DMS 273 treated with DMSO at 0.1 percent for 48 hours (cell line): ENCODE results near the gene APBA1.

Experiments
- DNase-seq: peaks from one replicate; lab custom pipeline; 2025; lab: John Stamatoyannopoulos, UW

The APBA1 gene

DNA sequence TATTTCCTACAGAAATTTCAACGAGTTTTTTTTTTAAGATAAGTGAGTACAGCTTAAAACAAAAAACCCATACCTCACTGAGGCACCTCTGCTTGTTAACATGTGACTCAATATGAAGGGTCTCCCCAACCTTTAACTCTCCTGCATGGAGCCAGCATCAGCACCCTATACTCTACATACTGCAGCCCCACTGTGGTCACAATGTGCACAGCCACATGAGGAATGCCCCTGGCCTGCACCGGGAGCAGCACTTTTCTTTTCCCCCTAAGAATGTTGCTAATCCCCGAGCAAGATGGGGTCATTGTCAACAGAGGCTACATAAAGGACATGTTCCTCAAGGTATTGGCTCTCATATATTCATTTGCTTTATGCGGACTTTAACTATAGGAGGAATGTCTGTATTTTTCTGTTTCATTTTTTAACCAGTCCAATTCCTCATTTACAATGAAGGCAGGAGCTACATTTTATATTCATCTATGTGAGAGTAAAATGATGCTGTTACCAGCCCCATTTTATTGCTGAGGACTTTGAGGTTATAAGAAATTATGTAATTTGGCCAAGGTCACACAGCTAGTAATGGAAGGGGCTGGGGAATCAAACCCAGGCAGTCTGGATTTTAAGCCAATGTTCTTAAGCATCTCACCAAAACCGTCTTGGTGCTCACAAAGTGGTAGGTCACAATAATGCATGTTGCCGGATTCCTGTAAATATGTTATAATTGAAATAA, 93.0 kb downstream of the APBA1 start:
- DNase-seq: no peak

DNA sequence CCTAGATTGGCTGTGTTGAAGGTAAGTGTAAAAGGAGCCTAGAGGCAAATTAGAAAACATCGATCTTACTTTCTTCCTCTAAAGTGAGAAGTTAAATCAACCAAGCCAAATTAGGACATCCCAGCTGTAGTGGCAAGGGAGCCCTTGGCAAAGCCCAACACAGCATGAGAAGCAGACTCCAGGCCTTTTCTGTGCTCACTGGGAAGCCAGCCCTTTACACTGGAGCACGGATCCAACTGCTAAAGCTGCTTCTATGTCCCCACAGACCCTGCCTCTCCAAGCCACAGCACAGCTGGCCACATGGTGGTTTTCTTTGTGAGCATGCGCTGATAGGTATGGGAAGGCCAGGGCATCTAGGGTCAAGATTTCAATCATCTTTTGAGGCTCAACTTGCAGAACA, 94.1 kb downstream of the APBA1 start:
- DNase-seq: no peak

DNA sequence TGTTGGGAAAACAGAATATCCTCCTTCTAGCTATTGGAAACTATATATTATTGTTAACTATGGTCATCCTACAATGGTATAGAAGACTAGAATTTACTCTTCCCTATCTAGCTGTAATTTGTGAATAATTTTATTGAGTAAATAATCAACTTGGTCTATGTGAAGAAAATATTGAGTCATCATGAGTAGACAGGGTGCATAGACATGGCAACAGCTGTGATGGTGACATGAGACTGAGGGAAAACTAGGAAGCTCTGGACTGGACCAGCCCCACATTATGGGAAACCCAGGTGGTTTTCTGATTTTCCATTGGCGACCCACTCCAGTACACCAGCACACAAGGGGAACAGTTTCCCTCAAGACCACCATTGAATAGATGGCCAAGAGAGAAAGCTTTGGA, 95.0 kb downstream of the APBA1 start:
- DNase-seq: no peak

DNA sequence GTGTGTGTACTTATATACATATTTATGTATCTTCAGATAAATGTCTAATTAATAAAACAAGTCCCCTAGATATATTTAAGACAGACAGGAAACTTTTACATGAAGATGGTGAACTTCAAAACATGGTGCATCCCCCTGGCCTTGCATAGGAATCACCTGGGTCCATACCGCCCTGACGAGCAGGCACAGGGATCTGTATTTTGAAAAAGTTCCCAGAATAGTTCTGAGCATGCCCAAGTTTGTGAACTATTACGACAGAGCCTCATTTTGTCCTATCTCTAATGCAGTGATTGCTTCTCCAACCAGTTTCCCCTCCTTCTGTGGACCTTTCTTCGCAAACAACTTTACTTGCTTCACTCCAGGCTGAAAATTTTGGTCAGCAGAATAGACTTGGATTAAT, 98.1 kb downstream of the APBA1 start:
- DNase-seq: no peak

DNA sequence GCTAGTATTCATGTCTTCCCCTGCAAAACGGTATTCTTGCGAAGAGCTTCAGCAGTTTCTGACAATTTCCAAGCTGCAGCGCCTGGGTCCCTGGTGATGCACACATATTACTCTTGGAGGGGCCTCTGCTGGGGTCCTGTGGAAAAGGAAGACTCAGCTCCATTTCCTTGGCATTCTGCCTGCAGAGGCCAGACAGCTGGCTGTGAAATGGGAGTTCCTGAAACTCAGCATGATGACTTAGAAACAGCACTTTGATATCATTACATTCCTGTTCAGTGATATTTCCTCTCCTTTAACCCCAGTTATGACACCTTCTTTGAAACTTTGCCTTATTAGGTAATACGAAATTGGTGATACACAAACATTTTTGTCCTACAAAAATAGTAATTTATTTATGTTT, 98.5 kb downstream of the APBA1 start:
- DNase-seq: no peak

DNA sequence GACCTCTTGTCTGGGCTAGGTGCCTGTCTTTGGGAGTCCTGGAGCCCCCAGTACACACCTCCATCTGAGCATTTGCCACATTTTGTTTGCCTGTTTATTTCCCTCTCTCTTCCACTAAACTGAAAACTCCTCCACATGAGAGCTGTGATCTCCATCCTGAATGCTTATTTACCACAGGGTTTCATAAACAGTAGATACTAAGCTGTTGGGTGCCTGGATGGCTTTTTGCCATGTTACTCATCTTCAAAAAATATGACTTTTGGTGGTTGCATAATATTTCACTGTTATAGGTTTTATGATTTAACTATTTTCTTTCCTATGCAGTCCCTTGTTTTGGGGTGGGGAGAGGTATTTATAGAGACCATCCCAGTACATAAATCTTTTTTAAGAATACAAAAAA, 99.6 kb downstream of the APBA1 start:
- DNase-seq: no peak

DNA sequence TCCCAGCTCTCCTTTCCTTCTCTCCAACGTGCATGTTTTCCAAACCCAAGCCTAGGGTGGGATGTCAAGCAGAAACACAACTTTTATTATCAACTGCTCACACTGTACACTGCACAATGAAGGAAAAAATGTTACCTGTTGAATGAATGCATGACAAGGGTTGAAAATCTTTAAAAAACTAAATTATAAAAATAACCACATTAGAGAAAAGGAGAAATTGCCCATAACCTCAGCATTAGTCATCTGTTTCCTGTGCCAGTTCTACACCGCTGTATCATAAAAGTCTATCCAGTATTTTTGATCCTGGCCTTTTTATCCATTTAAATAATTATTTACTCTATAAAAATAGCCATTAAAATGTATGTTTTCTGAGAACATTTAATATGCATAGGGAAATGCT, 101.1 kb downstream of the APBA1 start:
- DNase-seq: no peak

DNA sequence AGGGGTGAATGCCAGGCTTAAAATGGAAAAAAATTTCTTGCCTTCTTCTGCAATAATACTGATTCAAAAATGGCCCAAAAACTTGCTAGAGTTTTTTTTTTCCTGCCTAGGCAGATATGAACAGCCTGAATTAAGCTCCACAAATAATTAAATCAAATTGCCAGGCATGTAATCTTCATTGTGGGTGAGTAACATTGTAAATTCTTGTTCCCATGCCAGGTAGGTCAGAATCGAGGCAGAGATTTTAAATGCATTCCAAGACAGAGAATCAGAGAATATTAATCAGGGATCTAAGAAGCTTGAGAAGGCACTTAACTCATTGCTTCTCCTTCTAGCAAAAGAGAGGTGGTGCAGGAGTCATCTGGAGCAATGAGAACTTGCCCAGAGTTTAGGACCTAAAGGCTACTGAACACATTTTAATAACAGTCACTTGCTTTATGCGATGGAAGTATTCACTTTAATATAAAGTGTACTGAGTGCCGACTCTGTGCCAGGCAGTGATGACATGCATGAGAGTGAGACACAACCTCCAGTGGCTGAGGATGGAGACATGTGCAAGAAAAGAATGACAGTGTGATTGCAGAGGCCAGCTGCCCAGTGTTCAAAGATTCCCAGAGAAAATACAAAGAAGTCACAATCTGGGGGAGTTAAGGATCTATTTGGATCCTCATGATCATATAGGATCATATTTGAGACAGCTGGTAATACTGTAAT, 102.3 kb downstream of the APBA1 start:
- no peak for DNase-seq

DNA sequence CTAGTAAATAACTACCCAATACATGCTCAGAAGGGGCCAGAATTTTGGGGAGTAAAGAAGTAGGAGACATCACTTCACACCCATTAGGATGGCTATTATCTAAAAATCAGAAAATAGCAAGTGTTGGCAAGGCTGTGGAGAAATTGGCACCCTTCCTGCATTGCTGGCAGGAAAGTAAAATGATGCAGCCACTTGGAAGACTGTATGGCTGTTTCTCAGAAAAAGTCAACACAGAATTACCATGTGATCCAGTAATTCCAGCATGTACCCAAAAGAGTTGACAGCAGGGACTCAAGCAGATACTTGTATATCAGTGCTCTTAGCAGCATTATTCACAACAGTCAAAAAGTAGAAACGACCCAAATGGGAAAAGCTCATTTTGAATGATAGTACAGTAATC, 107.6 kb downstream of the APBA1 start:
- DNase-seq: no peak

DNA sequence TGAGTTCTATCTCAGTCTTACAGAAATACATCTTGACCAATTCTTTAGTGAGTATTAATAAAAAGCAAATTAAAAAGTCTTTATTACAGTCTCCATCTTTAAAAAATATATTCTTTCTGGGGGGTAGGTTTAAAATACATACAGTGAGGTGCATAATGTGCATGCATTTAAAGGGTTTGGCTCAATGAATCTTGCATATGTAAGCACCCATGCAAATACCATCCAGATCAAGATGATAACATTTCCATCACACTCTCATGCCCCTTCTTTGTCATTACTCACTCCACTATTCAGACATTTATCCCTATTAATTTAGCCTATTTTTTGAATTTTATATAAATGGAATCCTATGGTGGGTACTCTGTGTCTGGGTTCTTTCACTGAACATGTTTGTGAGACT, 113.0 kb downstream of the APBA1 start:
- DNase-seq: no peak

DNA sequence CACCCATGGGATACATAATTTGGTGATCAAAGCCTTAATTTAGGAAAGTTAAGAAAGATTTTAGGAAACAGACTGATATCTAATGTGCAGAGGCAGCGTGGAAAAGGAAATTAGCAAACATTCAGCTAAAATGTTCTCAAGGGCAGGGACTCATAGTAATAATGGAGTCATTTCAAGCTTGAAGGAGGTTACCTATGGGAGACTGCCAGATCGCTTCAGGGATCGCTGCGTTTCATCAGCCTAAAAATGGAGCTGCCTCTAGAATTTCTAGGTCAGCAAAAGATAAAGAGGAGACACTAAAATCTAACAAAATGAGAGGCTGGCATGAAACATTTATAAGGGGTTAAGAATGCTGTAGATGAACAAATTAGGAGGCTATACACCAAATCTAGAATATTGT, 115.5 kb downstream of the APBA1 start:
- no peak for DNase-seq

DNA sequence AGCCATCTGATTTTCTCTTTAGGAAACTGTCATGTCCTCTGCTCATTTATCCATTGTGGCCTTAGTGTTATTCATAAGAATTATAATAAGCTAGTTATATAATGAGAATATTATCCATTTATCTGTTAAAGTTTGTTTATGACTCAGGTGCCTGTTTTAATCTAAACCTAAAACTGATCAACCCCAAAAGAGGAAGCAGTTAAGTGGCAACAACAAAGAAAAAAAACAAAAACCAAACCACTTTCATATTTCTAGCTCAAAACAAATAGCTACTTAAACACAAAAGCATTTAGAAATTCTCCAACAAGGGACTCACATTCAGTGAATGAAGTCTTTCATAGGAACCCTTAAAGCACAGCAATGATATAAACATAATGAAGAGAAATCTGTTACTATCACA, 116.4 kb downstream of the APBA1 start:
- DNase-seq: no peak

DNA sequence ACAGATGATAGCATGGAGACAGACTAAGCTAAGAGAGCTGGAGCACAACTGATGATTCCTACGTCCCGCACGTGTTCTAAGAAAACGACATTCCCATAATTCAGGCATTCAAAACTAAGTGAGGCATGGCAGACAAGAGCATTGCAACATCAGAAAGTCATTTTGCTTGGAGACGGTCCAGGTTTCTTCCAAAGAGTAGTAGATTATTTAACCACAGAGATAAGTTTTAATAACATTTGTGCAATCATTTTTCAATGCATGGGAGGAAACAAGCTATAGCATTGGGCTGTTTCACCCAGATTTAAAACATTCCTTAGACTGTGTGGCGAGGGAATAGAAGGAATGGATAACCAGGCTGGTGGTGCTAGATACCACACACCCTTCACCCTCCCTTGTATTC, 117.2 kb downstream of the APBA1 start:
- DNase-seq: no peak

DNA sequence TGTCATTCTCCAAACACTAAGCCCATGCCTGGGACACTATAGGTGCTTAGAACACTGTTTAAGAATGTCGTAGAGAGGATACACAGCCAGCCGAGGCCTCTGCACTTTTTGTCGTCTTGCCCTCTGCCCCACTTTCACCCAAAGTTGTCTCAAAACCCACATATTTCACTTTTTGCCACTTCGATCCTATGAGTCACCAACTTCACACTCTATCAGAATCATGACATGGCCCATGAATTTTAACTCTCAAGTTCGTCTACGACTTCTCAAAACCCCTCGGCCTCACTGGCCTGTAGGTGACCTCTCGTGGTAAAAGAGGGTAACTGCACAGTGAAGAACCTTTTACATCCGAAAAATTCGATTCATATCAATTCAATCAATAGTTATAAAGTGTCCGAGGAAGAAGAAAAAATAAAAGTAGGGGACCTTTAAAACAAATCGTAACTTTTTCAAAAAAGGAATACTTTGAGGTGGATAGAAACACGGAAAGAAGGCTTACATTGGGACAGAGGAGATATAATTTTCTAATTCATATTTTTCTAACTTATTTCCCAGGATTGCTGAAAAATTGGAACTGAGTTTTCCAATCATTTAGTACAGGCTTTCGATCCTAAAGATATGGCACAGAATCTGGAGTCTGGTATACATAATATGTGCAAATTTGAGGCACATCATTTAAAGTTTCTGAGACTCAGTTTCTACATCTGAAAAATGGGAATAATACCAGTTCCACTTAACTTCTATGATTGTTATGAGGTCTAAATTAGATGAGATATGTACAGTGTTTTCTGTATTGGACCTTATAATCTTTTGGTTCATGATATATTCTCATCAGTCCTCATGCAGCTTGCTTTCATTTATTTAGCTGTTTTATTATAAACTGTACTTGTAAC, 122.6 kb downstream of the APBA1 start:
- no peak for DNase-seq

DNA sequence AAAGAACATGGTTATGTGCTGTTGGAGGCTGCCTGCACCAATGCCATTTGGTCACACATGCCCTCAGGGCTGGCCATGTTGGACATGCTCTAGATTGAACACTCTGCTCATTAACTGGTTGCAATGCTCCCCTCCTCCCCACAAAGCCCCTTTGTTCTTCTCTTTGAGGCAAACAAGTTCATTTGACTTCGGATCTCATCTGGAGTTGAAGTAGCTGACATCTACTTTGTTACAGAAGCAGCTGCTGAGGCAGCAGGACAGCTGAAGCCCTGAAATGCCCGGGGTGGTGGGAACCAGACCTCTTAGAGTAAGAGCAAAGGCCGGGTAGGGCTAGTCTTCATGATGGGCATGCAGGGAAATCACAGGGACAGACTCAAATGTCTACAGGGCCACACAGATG, 123.5 kb downstream of the APBA1 start:
- no peak for DNase-seq

DNA sequence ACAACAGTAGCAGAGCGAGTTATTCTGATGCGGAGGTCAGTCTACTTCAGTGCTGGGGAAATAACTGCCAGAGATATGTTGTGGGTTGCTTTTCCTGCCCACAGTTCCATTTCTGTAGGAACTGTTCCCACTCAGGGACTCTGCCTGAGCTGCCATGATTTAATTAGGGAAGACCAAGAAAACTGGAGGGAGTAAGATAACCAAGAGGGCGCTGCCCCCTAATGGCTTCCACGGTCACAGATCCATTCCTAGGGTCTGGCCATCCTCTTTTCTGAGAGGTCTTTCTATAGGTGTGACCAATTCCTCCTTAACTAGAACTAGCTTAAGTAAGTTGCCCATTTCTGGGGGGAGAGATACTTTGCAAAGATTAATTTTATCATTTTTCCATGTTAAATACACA, 125.9 kb downstream of the APBA1 start:
- no peak for DNase-seq

DNA sequence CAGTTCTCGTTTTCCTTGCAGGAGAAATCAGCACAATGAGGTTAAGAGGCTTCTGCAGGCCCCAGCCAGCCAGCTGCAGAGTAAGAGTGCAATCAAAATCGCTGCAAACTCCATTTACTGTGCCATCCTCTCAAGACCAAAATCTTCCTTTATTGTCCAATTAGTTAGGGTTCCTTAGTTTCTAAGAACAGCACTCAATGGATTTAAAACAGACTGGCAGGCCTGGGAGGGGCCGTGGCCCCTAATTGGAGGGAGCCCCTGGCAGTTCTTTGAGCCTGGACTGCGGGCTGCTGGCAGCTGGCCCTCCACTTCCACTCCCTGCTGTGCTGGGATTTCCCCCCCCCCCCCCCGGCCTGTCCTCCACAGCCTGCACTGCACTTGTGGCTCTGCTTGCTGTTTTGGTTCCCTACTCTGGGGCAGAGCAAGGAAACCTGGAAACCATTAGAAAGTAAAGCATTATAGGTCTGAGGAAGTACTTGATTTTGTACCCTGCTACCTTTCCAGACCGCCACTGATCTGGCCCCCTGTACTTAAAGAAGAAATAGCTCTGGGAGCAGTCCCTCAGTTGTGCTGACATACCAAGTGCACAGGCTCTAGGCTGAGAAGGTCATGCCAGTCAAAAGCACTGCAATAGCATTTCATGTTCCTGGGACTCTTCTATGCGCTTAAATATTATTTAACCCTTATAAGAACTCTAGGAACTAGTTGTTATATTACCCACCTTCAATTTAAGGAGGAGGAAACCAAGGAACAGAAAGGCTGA, 129.0 kb downstream of the APBA1 start:
- DNase-seq: no peak

DNA sequence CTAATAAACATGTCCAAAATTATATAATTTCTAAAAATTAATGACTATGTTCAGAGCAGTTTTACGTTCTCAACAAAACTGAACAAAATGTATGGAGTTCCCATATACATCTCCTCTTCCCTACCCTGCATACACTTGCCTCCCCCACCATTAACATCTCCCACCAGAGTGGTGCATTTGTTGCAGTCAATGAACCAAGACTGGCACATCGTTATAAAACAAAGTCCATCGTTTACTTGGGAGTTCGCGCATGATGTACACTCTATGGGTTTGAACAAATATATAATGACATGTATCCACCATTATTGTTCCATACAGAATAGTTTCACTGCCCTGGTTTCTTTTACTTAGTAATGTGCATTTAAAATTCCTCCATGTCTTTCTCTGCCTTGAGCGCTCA, 130.1 kb downstream of the APBA1 start:
- no peak for DNase-seq

DNA sequence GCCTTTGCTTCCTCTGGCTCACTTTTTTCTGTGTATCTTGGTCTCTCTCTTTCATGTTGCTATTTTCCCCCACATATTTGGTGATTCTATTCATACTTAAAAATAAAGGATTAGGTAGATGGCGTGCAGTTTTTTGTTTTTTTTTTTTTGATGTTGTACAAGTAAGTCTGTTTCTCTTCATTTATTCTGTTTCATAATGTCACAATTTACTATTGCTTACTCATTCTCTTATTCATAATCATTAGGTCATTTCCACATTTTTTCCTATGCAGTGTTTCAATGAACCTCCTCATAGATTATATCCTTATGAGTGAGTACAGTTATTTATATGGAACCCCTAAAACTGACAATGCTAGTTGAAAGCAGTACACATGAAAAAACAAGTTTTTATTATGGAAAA, 136.3 kb downstream of the APBA1 start:
- DNase-seq: no peak

DNA sequence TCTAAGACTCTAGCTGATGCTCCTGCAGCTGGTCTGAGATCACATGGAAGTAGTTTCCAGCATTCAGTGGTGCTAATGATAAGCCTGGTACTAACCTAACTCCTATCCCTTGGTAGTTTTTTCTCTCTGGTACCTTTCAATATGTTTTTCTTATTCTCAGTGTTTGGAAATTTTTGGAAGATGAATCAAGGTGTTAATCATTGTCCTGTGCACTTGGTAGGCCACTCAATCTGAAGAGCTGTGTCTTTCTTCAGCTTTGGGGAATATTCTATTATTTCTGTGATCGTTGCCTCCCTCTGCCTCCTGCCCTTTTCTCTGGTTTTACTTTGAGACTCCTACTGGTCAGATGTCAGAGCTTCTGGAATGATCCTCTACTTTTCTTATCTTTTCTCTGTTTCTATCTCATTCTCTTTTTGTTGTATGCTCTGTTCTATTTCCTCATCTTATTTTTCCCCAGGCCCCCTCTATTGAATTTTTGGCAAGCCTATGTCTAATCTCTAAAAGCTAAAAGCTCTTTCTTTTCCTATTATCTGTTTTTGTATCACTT, 136.8 kb downstream of the APBA1 start:
- DNase-seq: no peak

DNA sequence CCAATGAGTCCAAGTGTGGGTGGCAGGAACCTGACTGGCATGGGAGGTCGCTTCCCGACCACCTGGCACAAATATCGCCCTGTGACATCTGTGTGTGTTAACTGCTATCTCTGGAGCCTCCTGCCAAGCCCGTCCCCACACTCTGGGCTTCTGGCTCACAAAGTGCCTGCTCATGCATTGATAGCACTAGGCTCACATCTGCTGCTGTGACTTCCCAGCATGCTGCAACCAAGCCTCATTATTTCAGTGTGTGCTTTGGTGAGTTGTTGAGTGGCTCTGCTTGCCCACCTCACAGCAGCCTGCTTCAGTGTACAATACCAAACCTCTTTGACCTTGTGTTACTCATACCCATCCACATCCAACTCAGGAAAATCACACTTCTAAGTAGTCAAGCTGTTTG, 139.8 kb downstream of the APBA1 start:
- DNase-seq: peak; percentile 74

DNA sequence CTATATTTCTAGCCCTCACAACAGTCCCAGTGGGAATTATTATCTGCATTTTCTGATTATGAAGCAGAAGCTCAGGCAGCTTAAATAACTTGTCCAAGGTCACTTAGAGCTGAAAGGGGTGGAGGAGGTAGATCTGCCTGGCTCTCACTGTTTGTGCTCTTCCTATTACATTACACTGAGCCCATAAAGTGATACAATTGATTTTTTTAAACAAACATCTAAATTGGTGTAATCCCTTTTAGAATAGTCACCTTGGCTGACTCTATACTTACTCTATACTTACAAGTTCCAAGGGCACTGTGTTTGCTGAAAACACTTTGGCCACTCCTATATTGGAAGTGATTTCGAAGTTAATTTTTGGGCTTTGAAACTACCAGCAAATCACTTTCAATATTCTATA, 144.7 kb downstream of the APBA1 start:
- no peak for DNase-seq
